Activated CD8-positive, alpha-beta T cell treated with anti-CD3 and anti-CD28 coated beads for 36 hours (primary cell): ENCODE measurements around the gene UGT1A3. TPM values are rescaled to one million over a fixed set of nuclear protein-coding genes. Genes with fewer than 3 reads are reported as not detected.

Source experiments
- ATAC-seq: fragments of 200-7000 bp; cut with Tn5 transposase; one replicate; pipeline ENCODE4 v1.10.0; 2021; ENCODE audit warnings: mild to moderate bottlenecking, moderate library complexity
- CTCF ChIA-PET: fragments of 350-600 bp; sonication (Branson Sonifier 250); formaldehyde crosslinking; loops from one replicate; lab custom pipeline; 2021; ENCODE audit warnings: antibody characterized with exemption; lab: Charles Lee
- POLR2A ChIA-PET: fragments of 350-600 bp; sonication (Branson Sonifier 250); formaldehyde crosslinking; loops from one replicate; lab custom pipeline; 2021; ENCODE audit warnings: antibody characterized with exemption; lab: Charles Lee
- DNase-seq: peaks from one replicate; pipeline ENCODE4 v3.0.0-alpha.2; 2020
- H3K27ac Mint-ChIP-seq: one replicate; pipeline ENCODE4 v1.8.0; 2021; ENCODE audit warnings: mild to moderate bottlenecking, mixed read lengths
- H3K27me3 Mint-ChIP-seq: one replicate; pipeline ENCODE4 v1.8.0; 2021; ENCODE audit warnings: mixed read lengths
- H3K36me3 Mint-ChIP-seq: one replicate; pipeline ENCODE4 v1.8.0; 2021; ENCODE audit warnings: low read depth, mixed read lengths
- H3K4me1 Mint-ChIP-seq: one replicate; pipeline ENCODE4 v1.8.0; 2021; ENCODE audit warnings: low read depth, mixed read lengths
- H3K4me3 Mint-ChIP-seq: one replicate; pipeline ENCODE4 v1.8.0; 2021; ENCODE audit warnings: mild to moderate bottlenecking, moderate library complexity, mixed read lengths
- H3K9me3 Mint-ChIP-seq: one replicate; pipeline ENCODE4 v1.8.0; 2021; ENCODE audit warnings: mixed read lengths
- CTCF ChIP-seq: fragments of 200-600 bp; IDR thresholded peaks from one replicate; pipeline ENCODE4 v1.8.0; 2022; ENCODE audit warnings: antibody characterized with exemption, mild to moderate bottlenecking
- intact Hi-C: fragments of 100-400 bp; cut with micrococcal nuclease; formaldehyde crosslinking; loops from one replicate; pipeline ENCODE4 v1.10.0; 2022
- total RNA-seq, 2 experiments: library from RNA; stranded (reverse); gene quantifications; one replicate each; pipeline ENCODE4 v1.2.3, GENCODE V29; 2021

UGT1A3 gene
- total RNA-seq, 2 experiments from 2014 or later = not detected

GRCh38 chr2:233758141-233758540, 29.3 kb downstream of the UGT1A3 start:
- no peaks in the 10 kb centered on the region for H3K36me3 Mint-ChIP-seq
- DNase-seq = no peak
- intact Hi-C loops = no loop called here
- TF ChIP-seq CTCF = no peak
- no peaks in the 10 kb centered on the region for H3K4me1 Mint-ChIP-seq
- ChIA-PET POLR2A (no interaction called here), CTCF (no interaction called here)
- H3K4me3 Mint-ChIP-seq = no peak overlapping the region
- H3K27me3 Mint-ChIP-seq = no peaks in the 10 kb centered on the region
- no peak overlapping the region for H3K27ac Mint-ChIP-seq
- no peaks in the 10 kb centered on the region for H3K9me3 Mint-ChIP-seq
- no peak for ATAC-seq

GRCh38 chr2:233758849-233759248, 30.0 kb downstream of the UGT1A3 start:
- Mint-ChIP-seq H3K36me3 (no peaks in the 10 kb centered on the region), H3K27me3 (peaks cover 2% of the 10 kb centered on the region), H3K9me3 (no peaks in the 10 kb centered on the region), H3K4me3 (no peak overlapping the region), H3K4me1 (no peaks in the 10 kb centered on the region), H3K27ac (no peak overlapping the region)
- intact Hi-C loops = no loop called here
- POLR2A ChIA-PET = no interaction called here
- no peak for ATAC-seq
- CTCF ChIA-PET = no interaction called here
- DNase-seq = no peak
- TF ChIP-seq CTCF = no peak

GRCh38 chr2:233760043-233760442, 31.2 kb downstream of the UGT1A3 start, which contains the start of gene UGT1A1:
TSS of gene UGT1A1 (plus strand) at chr2:233760270. CDS start at chr2:233760288, 18 bp downstream.
- CTCF ChIA-PET = no interaction called here
- intact Hi-C loops = no loop called here
- ATAC-seq (no peak), DNase-seq (no peak)
- Mint-ChIP-seq H3K27me3 (peaks cover 7% of the 10 kb centered on the region), H3K4me3 (no peak within 1 kb of the TSS), H3K9me3 (no peaks in the 10 kb centered on the region), H3K4me1 (no peaks in the 10 kb centered on the region), H3K36me3 (no peaks in the 10 kb centered on the region), H3K27ac (no peak within 1 kb of the TSS)
- POLR2A ChIA-PET = no interaction called here
- TF ChIP-seq CTCF = no peak

- no peak for TF ChIP-seq CTCF
- intact Hi-C loops = no loop called here
- POLR2A ChIA-PET = no interaction called here
Observed at GRCh38 chr2:233761040-233761769, 32.4 kb downstream of the UGT1A3 start.

DNA sequence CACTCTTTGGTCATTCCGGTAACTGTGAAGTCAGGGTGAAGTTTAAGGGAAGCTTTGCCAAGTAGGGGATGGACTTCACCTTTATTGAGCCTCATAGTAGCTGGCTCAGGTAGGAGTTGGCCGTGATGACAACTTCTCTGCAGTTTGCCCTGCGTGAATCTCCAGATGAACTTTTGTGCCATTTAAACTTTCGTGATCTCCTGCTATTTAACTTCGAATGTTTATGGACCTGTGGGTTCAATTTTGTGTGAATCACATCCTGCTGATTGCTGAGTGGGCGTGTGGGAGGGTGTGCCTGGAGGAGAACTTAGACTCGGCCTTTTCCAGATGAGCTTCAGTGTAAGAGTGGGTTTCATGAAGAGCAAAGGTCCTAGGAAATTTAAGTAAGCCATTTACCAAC, 35.4 kb downstream of the UGT1A3 start:
- CTCF ChIA-PET = no interaction called here
- Mint-ChIP-seq H3K9me3 (no peaks in the 10 kb centered on the region), H3K4me3 (no peak overlapping the region), H3K4me1 (no peaks in the 10 kb centered on the region), H3K36me3 (no peaks in the 10 kb centered on the region), H3K27ac (no peak overlapping the region), H3K27me3 (peaks cover 15% of the 10 kb centered on the region)
- ATAC-seq = no peak
- DNase-seq = no peak
- POLR2A ChIA-PET = no interaction called here
- intact Hi-C loops = no loop called here
- no peak for TF ChIP-seq CTCF

More at GRCh38 chr2:233761040-233761769, 32.4 kb downstream of the UGT1A3 start:
- CTCF ChIA-PET = no interaction called here
- ATAC-seq (no peak), DNase-seq (no peak)
- Mint-ChIP-seq H3K27ac (no peak overlapping the region), H3K9me3 (no peaks in the 10 kb centered on the region), H3K27me3 (peaks cover 11% of the 10 kb centered on the region), H3K36me3 (no peaks in the 10 kb centered on the region), H3K4me1 (no peaks in the 10 kb centered on the region), H3K4me3 (no peak overlapping the region)
